Jurkat, Clone E6-1 (cell line): Measurements from ENCODE around the gene GPRC5C. TPM values are rescaled to one million over a fixed set of nuclear protein-coding genes. Genes with fewer than 3 reads are reported as not detected.

Experiments
- DNase-seq: peaks from one replicate; pipeline ENCODE4 v3.0.0-alpha.2; 2011; ENCODE audit warnings: low read depth, low spot score
- H3K4me3 ChIP-seq: 2 replicates; pipeline ENCODE4 v1.5.1; 2011; ENCODE audit warnings: mild to moderate bottlenecking, low read length, control low read depth, moderate library complexity
- polyA plus RNA-seq: library from polyadenylated mRNA; unstranded; fragments of >200 nt; gene quantifications from one replicate; pipeline ENCODE4 v1.2.1, GENCODE V29; 2012; ENCODE audit warnings: missing spikeins; ENCODE audit not compliant: insufficient read length, insufficient read depth

GPRC5C gene
- polyA plus RNA-seq, result 1.9 TPM

GRCh38 chr17:74431568-74432423, at the start of gene GPRC5C:
GPRC5C (plus strand) TSS chr17:74432088; CDS start chr17:74439777, 7,689 bp downstream.
- DNase-seq, result no peak
- H3K4me3 ChIP-seq, result no peak within 1 kb of the TSS

- no peak overlapping the region for H3K4me3 ChIP-seq
- DNase-seq, result no peak
Measured at GRCh38 chr17:74383141-74383540, 48.7 kb upstream of the GPRC5C start.

GRCh38 chr17:74385201-74385600, 46.7 kb upstream of the GPRC5C start:
- DNase-seq, result no peak
- H3K4me3 ChIP-seq, result no peak overlapping the region

- no peak overlapping the region for H3K4me3 ChIP-seq
- no peak for DNase-seq
Measured at GRCh38 chr17:74386386-74386785, 45.5 kb upstream of the GPRC5C start.

GRCh38 chr17:74387365-74388218, 44.3 kb upstream of the GPRC5C start:
- H3K4me3 ChIP-seq, result no peak overlapping the region
- DNase-seq, result no peak

- no peak overlapping the region for H3K4me3 ChIP-seq
- DNase-seq, result peak; percentile 32
Measured at GRCh38 chr17:74389084-74389753, 42.7 kb upstream of the GPRC5C start.

GRCh38 chr17:74389937-74390679, 41.8 kb upstream of the GPRC5C start:
- no peak for DNase-seq
- no peak overlapping the region for H3K4me3 ChIP-seq

GRCh38 chr17:74390680-74391653, 40.9 kb upstream of the GPRC5C start:
- no peak overlapping the region for H3K4me3 ChIP-seq
- no peak for DNase-seq

GRCh38 chr17:74391771-74392170, 40.1 kb upstream of the GPRC5C start:
- no peak for DNase-seq
- no peak overlapping the region for H3K4me3 ChIP-seq

- no peak overlapping the region for H3K4me3 ChIP-seq
- DNase-seq, result peak; percentile 38
Measured at GRCh38 chr17:74392848-74393247, 39.0 kb upstream of the GPRC5C start.

- no peak overlapping the region for H3K4me3 ChIP-seq
- DNase-seq, result no peak
Measured at GRCh38 chr17:74393346-74393942, 38.4 kb upstream of the GPRC5C start.

GRCh38 chr17:74394275-74394950, 37.5 kb upstream of the GPRC5C start:
- no peak overlapping the region for H3K4me3 ChIP-seq
- no peak for DNase-seq

- H3K4me3 ChIP-seq, result no peak overlapping the region
Measured at GRCh38 chr17:74394977-74395376, 36.9 kb upstream of the GPRC5C start.

GRCh38 chr17:74396567-74396966, 35.3 kb upstream of the GPRC5C start:
- DNase-seq, result no peak

More at GRCh38 chr17:74394977-74395376, 36.9 kb upstream of the GPRC5C start:
- no peak for DNase-seq

GRCh38 chr17:74402048-74402447, 29.8 kb upstream of the GPRC5C start:
- no peak for DNase-seq
- no peak overlapping the region for H3K4me3 ChIP-seq

More at GRCh38 chr17:74396567-74396966, 35.3 kb upstream of the GPRC5C start:
- H3K4me3 ChIP-seq, result no peak overlapping the region

- H3K4me3 ChIP-seq, result no peak overlapping the region
- peak; percentile 7 for DNase-seq
Measured at GRCh38 chr17:74403512-74404137, 28.3 kb upstream of the GPRC5C start.
